WI38 (cell line): ENCODE results near the gene PRPF6.

Experiments
- H3K4me3 ChIP-seq: 2 replicates; pipeline ENCODE4 v1.5.1; 2011; ENCODE audit warnings: low read depth, mild to moderate bottlenecking, control low read depth, low read length
- CTCF ChIP-seq: IDR thresholded peaks from 2 replicates; pipeline ENCODE4 v1.5.1; 2012; ENCODE audit warnings: low read depth, mild to moderate bottlenecking, control low read depth, low read length

PRPF6 gene

DNA sequence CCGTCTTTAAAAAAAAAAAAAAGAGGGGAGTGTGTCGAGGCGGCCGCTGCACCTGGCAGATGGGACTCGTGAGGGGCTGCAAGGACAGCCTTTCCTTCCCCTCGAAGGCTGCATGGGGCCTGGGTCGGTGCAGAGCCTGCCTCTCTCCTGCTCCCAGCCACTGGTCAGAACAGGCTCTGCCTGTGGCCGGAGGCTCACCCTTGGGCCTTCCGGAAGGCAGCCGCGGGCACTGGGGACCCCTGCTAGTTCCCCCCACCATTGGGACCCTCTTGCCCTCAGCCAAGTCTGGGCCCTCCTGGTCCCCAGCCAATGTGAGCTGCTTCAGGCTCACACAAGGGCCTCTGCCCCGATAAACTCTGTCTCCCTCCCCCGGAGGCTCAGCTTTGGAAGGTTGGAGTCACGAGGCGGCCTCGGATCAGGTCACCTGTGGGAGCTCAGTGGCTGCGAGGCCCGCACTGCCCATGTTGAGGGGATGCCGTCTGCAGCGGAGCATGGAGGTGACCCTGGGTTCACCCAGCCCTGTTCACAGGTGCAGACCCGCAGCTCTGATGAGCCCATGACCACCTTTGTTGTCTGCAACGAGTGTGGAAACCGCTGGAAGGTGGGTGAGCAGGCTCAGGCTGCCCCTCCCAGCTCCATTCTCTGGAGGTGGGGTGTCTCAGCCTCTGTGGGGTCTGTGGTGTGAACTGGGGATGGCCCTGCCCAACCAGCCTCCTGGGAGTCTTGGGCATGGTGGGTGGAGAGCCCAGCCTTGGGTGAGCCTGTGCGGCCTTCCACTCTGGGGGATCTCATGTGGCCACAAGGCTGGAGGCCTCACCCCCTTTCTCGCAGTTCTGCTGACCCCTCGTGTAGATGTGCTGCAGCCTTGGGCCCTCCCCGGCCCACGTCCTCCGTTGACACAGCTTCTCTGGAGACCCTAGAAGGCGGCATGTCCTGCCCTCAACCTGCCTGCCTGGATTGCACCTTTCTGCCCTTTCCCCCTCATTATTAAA, 90.7 kb downstream of the PRPF6 start:
- TF ChIP-seq CTCF, result no peak
- no peak overlapping the region for H3K4me3 ChIP-seq

DNA sequence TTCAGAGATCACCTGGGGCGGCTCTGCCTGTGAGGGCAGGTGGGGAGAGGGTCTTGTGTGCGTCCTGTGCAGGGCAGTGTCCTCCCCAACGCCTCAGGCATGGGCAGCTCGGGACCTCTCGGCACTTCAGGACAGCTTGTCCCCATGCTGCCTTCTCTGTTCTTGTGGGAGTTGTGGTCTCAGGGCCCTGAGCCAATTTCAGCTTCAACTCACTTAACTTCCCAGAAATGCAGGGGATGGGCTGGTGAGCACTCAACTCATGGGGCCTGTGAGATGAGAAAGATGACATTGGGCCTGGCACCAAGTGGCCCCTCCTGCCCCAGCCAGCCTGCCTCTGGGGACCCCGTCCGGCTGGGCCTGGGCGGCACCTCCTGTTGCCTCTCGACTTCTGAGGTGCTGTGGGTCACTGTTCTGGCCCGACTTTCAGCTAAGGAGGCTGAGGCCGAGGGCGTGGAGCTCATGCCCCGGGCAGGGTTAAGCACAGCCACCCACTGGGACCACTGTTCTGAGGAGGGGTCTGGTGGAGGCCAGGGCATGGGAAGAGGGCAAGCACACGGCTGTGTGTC, 91.6 kb downstream of the PRPF6 start:
- no peak for TF ChIP-seq CTCF
- H3K4me3 ChIP-seq, result no peak overlapping the region

GRCh38 chr20:64073476-64074183, 92.7 kb downstream of the PRPF6 start:
- no peak overlapping the region for H3K4me3 ChIP-seq
- no peak for TF ChIP-seq CTCF

DNA sequence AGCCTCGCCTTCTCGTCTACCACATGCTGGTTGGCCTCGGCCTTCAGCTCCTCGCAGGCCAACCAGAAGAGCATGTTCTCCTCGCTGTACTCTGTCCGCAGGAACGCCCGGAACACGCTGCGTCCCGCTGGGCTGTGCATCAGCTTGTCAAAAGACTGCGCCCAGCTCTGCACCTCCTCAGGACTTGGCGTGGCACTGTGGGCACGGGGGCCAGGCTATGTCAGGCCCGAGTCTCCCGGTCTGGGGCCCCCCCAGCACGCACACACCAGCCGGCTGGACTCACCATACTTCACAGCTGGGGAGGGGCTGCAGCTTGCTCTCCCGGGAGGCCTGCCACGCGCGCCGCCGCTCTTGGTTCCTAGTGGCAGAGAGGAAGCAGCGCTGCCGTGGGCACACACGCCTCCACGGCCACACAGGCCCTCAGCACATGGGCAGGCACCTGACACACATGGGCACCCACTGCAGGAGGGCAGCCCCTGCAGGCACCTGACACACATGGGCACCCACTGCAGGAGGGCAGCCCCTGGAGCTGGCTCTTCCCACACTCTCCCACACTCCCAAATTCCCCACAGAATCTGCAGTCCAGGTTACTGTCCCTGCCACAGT, 93.4 kb downstream of the PRPF6 start:
- TF ChIP-seq CTCF, result no peak
- H3K4me3 ChIP-seq, result no peak overlapping the region

- no peak overlapping the region for H3K4me3 ChIP-seq
- TF ChIP-seq CTCF, result no peak
Measured at GRCh38 chr20:64074963-64075362, 94.0 kb downstream of the PRPF6 start.

DNA sequence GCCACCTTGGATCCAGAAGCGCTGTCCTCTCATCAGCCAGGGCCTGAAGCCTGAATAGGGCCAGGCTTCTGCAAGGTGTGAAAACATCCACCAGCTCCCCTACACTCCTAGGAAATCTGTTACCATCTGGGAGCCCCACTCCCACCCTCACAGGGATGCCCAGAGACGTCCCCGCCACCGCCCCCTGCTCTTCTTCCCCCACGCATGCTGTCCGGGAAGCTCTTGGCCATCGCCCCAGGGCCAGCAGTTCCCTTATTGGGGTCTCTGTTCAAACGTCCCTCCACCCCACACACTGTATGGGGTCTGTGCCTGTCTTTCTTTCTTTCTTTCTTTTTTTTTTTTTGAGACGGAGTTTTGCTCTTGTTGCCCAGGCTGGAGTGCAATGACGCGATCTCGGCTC, 94.6 kb downstream of the PRPF6 start:
- H3K4me3 ChIP-seq, result no peak overlapping the region
- no peak for TF ChIP-seq CTCF
